GM13976 (cell line): ENCODE data around the gene ULBP2.
"Not testable (repeated sequence)": the region's sequence is repeated elsewhere in the genome, so short reads cannot be mapped to it uniquely, and the experiment has no call there.

Source experiments
- DNase-seq: peaks from one replicate; pipeline ENCODE4 v3.0.0; 2012; ENCODE audit warnings: low spot score
- CTCF ChIP-seq: IDR thresholded peaks from 2 replicates; pipeline ENCODE4 v1.5.1; 2012; ENCODE audit warnings: borderline replicate concordance, mild to moderate bottlenecking; ENCODE audit not compliant: insufficient read depth; ENCODE audit errors: extremely low read depth, missing control alignments, control extremely low read depth
- in situ Hi-C: fragments of 300-500 bp; cut with MboI; formaldehyde crosslinking; loops from one replicate; pipeline ENCODE4 v1.12.0; 2022; ENCODE audit warnings: low sequenced_read_pairs, mixed read lengths, inconsistent platforms; ENCODE audit not compliant: unreplicated experiment

The ULBP2 gene

GRCh38 chr6:149939909-149940671 is 1.7 kb upstream of the ULBP2 start:
- no peak for TF ChIP-seq CTCF
- in situ Hi-C loops: loop anchor here (5.0 kb wide), 1 partner anchor 67 kb away; no protein-coding TSS in a partner anchor
- DNase-seq: no peak

- no peak for TF ChIP-seq CTCF
- no peak for DNase-seq
- in situ Hi-C loops: no loop called here
These were observed 1.2 kb upstream of the ULBP2 start for GRCh38 chr6:149940672-149940982.

- no peak for TF ChIP-seq CTCF
- in situ Hi-C loops: no loop called here
- no peak for DNase-seq
These were observed 631 bp downstream of the ULBP2 start for GRCh38 chr6:149942461-149942829.

- DNase-seq, in situ Hi-C loops: not testable (repeated sequence)
These were observed 1.5 kb downstream of the ULBP2 start for GRCh38 chr6:149943321-149943720.

GRCh38 chr6:149945276-149945675 is 3.5 kb downstream of the ULBP2 start:
- in situ Hi-C loops, DNase-seq: not testable (repeated sequence)

- DNase-seq, in situ Hi-C loops: not testable (repeated sequence)
These were observed 4.8 kb downstream of the ULBP2 start for GRCh38 chr6:149946631-149947030.

- DNase-seq, in situ Hi-C loops: not testable (repeated sequence)
These were observed 5.7 kb downstream of the ULBP2 start for GRCh38 chr6:149947533-149947932.

GRCh38 chr6:149948011-149948410 is 6.2 kb downstream of the ULBP2 start:
- DNase-seq: no peak
- no peak for TF ChIP-seq CTCF
- in situ Hi-C loops: no loop called here

GRCh38 chr6:149948616-149949015 is 6.8 kb downstream of the ULBP2 start:
- DNase-seq: no peak
- in situ Hi-C loops: no loop called here
- no peak for TF ChIP-seq CTCF
